ENCODE measurements around the gene IKBIP. TPM values are rescaled to one million over a fixed set of nuclear protein-coding genes. Genes with fewer than 3 reads are reported as not detected.
A peak's percentile ranks its signal among the peaks of the same experiment; 100 is the strongest.
"Not testable (repeated sequence)": the region's sequence is repeated elsewhere in the genome, so short reads cannot be mapped to it uniquely, and the experiment has no call there.

Gene IKBIP
- polyA plus RNA-seq, 6 donors from 2014 or later = 6.9 to 12.1 (median 10.2) TPM

DNA sequence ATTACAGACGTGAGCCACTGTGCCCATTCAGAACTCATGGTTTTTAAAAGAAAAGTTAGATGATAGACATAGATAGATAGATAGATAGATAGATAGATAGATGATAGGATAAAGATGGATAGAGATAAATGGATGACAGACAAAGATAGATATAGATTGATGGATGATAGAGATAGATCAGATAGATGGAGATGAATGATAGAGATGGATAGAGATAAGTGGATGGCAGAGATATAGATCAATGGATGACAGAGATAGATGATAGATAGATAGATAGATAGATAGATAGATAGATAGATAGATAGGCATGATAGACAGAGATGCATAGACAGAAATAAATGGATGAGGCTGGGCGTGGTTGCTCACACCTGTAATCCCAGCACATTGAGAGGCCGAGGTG is 64.8 kb downstream of the IKBIP start:
- Mint-ChIP-seq H3K4me3 (no peak overlapping the region), H3K4me1 (no peaks in the 10 kb centered on the region), H3K27me3 (no peaks in the 10 kb centered on the region), H3K27ac (peak overlapping the region in 1 of 6 donors; percentile 36), H3K9me3 (peaks cover 0 to 3% (median 0%) of the 10 kb centered on the region in 7 donors), H3K36me3 (no peaks in the 10 kb centered on the region)
- no peak for ATAC-seq (ENCODE audit: low read depth in 2 of 2)
- DNase-seq = no peak

DNA sequence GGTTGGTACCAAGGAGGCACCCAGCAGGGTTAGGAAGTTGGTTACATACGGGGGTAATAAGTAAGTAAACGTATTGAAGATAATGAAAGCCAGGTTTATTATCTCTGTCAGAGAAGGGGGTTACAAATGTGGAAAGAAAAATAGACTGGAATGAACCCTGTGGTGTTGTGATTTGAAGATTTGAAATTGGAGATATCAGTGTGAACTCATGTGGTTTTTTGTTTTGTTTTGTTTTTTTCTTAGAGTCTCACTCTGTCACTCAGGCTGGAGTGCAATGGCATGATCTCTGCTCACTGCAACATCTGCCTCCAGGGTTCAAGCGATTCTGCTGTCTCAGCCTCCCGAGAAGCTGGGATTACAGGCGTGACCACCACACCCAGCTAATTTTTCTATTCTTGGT is 65.2 kb downstream of the IKBIP start:
- H3K4me3 Mint-ChIP-seq = no peak overlapping the region
- no peaks in the 10 kb centered on the region for H3K27me3 Mint-ChIP-seq
- H3K4me1 Mint-ChIP-seq = no peaks in the 10 kb centered on the region
- no peaks in the 10 kb centered on the region for H3K36me3 Mint-ChIP-seq
- DNase-seq (no peak), ATAC-seq (ENCODE audit: low read depth in 2 of 2) (no peak)
- no peak overlapping the region for H3K27ac Mint-ChIP-seq
- peaks cover 0 to 3% (median 0%) of the 10 kb centered on the region in 7 donors for H3K9me3 Mint-ChIP-seq

DNA sequence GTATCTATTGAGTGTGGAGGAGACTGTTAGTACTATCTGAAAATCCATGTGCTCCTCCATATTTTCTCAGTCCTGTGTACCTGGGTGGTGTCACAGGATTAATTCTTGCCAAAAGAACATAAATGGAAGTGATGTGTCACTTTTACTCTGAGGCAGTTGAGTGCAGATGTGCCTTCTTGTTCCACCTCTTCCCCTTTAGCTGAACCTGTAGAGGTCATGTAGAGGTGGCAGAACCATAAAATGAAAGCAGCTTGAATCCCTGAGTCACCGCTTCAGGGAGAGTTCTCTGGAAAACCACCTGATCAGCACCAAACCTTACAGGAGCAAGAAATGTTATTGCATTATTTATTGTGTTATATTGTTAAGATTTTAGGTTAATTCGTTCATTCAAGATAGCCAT is 65.8 kb downstream of the IKBIP start:
- DNase-seq (no peak), ATAC-seq (ENCODE audit: low read depth in 2 of 2) (no peak)
- no peak overlapping the region for H3K27ac Mint-ChIP-seq
- no peaks in the 10 kb centered on the region for H3K36me3 Mint-ChIP-seq
- no peak overlapping the region for H3K4me3 Mint-ChIP-seq
- H3K4me1 Mint-ChIP-seq = no peaks in the 10 kb centered on the region
- H3K9me3 Mint-ChIP-seq = peaks cover 0 to 3% (median 0%) of the 10 kb centered on the region in 7 donors
- no peaks in the 10 kb centered on the region for H3K27me3 Mint-ChIP-seq

DNA sequence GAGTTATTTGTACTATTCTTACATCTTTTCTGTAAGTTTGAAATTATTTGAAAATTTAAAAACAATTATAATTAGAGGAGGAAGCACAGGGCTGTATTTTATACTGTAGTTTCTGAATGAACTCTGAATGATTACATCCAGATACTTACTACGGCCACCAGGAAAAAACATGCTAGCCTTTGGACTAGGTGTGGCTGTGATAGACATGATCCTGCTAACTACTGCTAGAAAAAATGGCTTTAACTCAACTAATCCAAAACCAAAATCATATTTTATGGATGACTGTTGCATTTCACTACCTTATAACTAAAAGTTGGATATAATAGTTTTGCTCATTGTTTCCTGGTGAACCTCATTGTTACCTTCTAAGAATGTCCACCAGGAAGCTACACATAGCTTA is 66.2 kb downstream of the IKBIP start:
- DNase-seq (no peak), ATAC-seq (ENCODE audit: low read depth in 2 of 2) (no peak)
- Mint-ChIP-seq H3K9me3 (peaks cover 0 to 3% (median 0%) of the 10 kb centered on the region in 7 donors), H3K27me3 (no peaks in the 10 kb centered on the region), H3K4me3 (no peak overlapping the region), H3K27ac (no peak overlapping the region), H3K4me1 (no peaks in the 10 kb centered on the region), H3K36me3 (no peaks in the 10 kb centered on the region)

DNA sequence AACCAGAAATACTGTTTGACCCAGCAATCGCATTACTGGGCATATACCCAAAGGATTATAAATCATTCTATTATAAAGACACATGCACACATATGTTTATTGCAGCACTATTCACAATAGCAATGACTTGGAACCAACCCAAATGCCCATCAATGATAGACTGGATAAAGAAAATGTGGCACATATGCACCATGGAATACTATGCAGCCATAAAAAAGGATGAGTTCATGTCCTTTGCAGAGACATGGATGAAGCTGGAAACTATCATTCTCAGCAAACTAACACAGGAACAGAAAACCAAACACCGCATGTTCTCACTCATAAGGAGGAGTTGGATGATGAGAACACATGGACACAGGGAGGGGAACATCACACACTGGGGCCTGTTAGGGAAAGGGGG is 67.8 kb downstream of the IKBIP start:
- not testable (repeated sequence) for H3K4me1 Mint-ChIP-seq; H3K4me3 Mint-ChIP-seq; H3K27me3 Mint-ChIP-seq; H3K9me3 Mint-ChIP-seq; DNase-seq; H3K36me3 Mint-ChIP-seq; H3K27ac Mint-ChIP-seq; ATAC-seq (ENCODE audit: low read depth in 2 of 2)

DNA sequence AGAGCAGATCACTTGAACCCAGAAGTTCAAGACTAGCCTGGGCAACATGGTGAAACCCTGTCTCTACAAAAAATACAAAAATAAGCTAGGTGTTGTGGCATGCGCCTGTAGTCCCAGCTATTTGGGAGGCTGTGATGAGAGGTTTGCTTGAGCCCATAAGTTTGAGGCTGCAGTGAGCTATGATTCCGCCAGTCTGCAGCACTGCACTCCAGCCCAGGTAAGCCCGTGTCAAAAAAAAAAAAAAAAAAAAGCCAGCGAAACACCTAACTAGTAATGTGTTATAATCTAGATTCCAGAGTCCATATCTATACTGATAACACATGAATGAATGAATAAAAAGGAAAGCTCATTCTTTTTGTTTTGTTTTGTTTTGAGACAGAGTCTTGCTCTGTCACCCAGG is 69.6 kb downstream of the IKBIP start:
- DNase-seq (no peak), ATAC-seq (ENCODE audit: low read depth in 2 of 2) (no peak)
- Mint-ChIP-seq H3K27ac (no peak overlapping the region), H3K4me1 (no peaks in the 10 kb centered on the region), H3K4me3 (no peak overlapping the region), H3K9me3 (peaks cover 0 to 3% (median 0%) of the 10 kb centered on the region in 7 donors), H3K27me3 (no peaks in the 10 kb centered on the region), H3K36me3 (no peaks in the 10 kb centered on the region)

Other genes starting within 250 kb of the IKBIP start
- gene TMPO, start 129.2 kb downstream of the IKBIP start, polyA plus RNA-seq (ENCODE audit: low read depth in 6 of 6) = 10 to 100 TPM; 30.7 to 83.0 (median 77.8) TPM
- gene SLC25A3, start 51.1 kb downstream of the IKBIP start, polyA plus RNA-seq (ENCODE audit: low read depth in 6 of 6) = 100 to 1,000 TPM; 183 to 248 (median 211) TPM
- gene APAF1, start 502 bp upstream of the IKBIP start, polyA plus RNA-seq (ENCODE audit: low read depth in 6 of 6) = 10 to 100 TPM in 1 of 6 donors, 1 to 10 TPM in 5; 5.8 to 13.9 (median 7.6) TPM

Measured in naive B cell (primary cell).